ENCODE results near the gene TIMP2.

DNA sequence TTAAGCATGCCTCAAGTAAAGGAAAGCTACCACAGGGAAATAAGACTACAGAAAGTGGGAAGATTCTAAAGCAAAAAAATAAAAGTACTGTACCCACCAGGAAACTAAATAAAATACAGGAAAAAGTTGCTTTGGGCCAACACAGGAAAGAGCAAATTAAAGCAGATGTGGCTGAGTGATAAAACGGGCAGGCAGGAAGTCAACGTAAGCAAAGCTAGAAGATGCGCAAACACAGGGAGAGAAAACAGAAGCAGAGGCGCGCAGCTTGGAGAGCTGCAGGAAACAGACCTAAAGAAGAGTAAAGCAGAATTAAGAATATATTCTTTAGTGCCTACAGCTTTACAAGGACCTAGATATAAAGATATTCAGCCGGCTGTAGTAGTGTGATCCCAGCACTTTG, 106.3 kb downstream of the TIMP2 start:
- TF ChIP-seq, protein P1, sequence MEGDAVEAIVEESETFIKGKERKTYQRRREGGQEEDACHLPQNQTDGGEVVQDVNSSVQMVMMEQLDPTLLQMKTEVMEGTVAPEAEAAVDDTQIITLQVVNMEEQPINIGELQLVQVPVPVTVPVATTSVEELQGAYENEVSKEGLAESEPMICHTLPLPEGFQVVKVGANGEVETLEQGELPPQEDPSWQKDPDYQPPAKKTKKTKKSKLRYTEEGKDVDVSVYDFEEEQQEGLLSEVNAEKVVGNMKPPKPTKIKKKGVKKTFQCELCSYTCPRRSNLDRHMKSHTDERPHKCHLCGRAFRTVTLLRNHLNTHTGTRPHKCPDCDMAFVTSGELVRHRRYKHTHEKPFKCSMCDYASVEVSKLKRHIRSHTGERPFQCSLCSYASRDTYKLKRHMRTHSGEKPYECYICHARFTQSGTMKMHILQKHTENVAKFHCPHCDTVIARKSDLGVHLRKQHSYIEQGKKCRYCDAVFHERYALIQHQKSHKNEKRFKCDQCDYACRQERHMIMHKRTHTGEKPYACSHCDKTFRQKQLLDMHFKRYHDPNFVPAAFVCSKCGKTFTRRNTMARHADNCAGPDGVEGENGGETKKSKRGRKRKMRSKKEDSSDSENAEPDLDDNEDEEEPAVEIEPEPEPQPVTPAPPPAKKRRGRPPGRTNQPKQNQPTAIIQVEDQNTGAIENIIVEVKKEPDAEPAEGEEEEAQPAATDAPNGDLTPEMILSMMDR (conservative IDR thresholded peaks at IDR 0.05 in 1 of 2, IDR thresholded peaks at IDR 0.05 in 1 of 2; ENCODE audit: extremely low read depth in 1 of 2, insufficient read depth in 1 of 2, low read depth in 1 of 2, low read length in 2 of 2): no peak
- TF ChIP-seq EZH2 (IDR thresholded peaks at IDR 0.05; ENCODE audit: borderline replicate concordance, low read length): no peak
